Measurements from ENCODE around the gene ATP13A3.

The ATP13A3 gene

DNA sequence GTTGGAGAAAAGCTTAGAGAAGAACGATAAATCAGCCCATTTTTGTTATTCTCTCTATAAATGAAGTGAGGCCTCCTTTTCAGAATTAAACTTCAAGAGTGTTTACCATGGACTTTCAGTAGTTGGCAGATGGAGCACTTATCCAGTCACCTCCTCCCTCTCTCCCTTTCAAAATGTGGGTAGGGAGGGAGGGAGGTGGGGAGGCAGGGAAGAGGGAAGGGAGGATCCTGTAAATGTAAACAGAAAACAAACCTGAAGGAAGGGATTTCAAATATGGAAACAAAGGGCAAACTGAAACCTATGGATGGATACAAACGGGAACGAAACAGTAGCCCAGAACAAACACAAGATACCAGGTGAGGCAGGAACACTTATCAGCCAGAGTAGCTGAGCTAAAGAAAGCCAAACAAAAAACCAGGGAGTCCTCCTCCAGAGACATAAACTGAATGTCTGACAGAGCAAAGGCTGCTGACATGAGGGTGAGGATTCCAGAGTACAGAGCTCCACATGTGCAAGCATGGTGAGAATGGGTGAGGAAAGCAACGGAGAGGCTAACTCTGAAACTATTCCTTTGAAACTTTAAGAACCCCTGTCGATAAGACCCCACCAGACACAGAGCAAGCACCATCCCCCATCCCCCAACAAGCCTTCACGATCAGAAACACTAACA, 46.8 kb downstream of the ATP13A3 start:
- no peak for ATAC-seq

DNA sequence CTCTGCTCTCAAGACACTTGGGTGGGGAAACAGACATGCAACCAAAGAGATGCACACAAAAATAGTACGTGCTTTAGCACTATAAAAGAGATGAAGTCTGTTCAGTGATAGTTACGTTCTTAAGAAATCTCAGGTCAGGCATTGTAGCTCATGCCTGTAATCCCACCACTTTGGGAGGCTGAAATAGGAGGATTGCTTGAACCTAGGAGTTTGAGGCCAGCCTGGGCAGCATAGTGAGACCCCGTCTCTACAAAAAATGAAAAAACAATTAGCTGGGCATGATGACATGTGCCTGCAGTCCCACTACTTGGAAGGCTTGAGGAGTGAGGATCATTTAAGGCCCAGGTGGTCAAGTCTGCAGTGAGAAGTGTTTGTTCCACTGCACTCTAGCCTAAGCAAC, 52.3 kb downstream of the ATP13A3 start:
- no peak for ATAC-seq

DNA sequence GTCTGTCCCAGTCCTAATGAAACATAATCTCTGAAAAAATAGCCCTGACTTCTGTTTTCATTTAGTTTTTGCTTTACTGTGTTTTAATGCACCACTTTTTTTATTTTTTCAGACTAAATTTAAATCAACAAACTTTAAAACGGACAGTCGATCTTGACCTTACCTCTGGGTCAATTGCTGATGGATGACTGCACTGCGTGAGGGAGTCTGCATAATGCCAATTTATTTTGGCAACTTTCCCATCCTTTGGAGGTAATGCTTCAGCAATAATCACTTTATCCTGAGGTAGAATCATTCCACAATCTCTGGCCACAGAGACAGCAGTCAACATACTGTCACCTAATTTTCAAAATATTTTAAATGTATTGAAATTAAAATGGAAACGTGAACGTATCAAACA, 55.2 kb downstream of the ATP13A3 start:
- ATAC-seq: no peak

DNA sequence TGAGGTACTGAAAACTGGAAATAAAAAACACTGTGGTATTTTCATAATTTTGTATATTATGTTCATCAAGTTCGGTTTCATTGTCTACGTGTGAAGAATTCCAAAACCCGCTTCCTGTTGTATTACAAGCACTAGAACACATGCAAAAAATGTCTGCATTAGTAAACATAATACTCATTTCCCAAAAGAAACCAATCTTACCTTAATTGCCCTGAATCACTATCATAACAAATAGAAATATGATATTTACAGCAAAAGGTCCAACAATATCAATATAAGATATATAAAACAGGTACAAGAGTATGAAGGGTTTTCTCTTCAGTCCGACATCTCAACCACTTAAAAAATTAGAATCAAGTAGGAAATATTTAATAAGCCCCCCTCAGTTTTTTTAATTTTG, 61.4 kb downstream of the ATP13A3 start:
- ATAC-seq: no peak

DNA sequence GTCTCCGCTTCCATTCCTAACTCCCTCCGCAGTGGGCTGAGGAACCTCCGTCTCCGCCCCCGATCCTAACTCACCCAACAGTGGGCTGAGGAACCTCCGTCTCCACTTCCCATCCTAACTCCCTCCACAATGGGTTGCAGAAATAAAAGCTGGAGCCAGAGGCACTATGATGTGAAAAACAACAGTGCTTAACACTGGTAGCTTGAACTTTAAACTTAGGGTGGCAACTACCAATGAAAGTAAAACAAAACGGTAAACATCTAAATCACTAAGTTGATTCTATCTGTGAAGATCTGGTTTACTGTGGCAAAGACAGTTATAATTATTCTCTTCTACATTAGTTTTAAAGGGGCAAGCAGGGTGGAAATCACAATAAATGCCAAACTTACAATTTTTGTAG, 61.8 kb downstream of the ATP13A3 start:
- ATAC-seq: no peak

DNA sequence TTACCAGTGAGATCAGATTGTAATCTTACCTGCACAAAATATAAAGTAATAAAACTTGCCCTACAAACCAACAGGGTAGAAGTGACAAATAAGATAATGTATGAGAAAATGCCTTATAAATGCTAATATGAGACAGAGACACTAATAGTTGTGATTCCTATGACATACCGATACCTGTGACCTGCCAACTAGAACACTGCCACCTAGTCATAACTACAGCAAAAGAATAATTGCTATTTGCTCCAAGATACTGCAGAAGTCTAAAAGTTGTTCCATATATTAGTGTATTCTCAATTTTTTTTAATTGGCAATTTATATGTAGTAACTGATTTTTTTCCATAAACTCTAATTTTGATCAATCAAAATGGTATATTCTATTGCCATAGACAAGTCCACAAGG, 62.4 kb downstream of the ATP13A3 start:
- no peak for ATAC-seq

DNA sequence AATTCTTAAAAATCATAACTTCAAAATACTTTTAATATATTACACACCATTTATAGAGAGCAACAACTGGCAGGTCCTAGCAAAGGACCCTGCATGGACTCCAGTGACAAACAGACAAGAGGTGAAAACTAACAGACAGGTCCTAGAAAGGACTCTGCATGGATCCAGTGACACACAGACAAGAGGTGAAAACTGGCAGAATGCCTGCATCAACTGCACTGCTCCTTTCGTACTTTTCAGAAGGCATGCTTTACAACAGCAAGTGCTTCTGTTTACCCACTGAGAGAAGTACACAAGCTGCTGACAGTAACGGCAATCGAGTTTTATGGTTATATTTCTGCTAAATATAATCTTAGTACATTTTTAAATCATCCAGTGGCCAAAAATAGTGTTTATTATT, 63.5 kb downstream of the ATP13A3 start:
- no peak for ATAC-seq

DNA sequence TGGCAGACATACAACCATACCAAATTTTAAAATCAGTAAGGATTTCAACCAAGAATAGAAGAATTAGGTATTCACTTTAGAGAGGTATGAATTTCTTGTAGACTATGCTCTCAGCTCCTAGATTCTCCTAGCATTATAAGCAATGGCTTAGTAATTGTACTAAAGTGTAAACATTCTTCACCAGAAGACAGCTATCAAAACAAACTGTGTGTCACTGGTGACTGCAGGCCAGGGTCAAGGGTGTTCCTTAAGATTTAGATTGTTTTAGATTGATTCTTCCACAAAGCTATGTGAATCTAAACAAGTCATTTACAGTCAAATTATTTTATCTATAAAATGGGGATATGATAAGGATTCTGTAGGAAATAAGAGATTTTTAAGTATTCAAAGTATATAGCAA, 64.6 kb downstream of the ATP13A3 start:
- no peak for ATAC-seq

DNA sequence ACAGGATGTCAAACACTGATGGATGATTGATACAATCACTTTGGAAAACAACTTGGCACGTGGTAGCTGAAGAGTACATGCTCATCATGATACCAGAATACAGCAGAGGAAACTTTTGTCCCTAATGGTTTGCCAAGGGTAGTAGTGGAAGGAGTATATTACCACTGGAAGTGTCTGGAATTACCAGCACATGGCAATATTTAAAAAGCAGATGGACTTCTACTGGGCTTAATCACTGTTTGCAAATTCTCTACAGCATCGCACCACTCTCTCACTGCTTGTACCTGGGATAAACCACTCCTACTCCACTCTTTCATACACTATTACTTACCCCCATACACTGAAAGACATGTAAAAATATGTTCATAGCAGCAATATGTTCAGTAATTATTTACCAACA, 68.1 kb downstream of the ATP13A3 start:
- ATAC-seq: no peak

DNA sequence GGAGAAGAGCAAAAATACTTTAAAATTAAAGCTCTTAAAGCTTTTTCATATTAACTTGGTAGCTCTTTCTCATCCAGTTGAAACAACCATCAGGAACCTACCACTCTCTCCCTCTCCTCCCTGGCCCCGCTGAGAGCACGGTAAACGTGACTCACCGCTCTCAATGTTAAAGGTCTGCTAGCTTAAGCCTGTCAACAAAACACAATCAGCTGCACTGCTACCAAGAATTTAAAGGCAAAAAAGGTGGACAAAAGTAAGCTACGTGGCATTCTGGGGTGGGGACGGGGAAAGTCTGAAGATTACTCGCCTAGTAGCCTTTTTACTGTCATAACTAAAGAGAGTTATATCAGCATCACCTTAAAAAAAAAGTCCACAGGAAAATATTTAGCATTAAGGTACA, 79.4 kb downstream of the ATP13A3 start:
- ATAC-seq: peak in 1 of 2 donors; percentile 41

DNA sequence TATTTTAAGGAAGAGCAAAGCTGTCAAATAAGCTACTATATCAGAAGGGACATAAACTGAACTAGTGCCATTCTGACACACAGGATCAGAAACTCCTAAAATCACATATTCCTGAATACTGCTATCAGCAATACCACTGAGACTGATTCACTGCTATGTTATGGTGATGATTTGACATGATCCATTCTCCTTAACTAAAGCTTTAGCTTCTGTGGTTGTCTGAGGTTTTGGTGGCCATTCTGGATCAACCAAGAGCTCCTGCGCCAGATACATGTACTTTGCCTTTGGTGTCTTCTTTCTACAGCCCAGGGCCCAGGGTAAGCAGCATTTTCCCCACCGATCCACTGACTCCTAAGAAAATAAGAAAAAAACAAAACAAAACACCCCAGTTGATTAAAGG, 81.0 kb downstream of the ATP13A3 start:
- ATAC-seq: no peak

DNA sequence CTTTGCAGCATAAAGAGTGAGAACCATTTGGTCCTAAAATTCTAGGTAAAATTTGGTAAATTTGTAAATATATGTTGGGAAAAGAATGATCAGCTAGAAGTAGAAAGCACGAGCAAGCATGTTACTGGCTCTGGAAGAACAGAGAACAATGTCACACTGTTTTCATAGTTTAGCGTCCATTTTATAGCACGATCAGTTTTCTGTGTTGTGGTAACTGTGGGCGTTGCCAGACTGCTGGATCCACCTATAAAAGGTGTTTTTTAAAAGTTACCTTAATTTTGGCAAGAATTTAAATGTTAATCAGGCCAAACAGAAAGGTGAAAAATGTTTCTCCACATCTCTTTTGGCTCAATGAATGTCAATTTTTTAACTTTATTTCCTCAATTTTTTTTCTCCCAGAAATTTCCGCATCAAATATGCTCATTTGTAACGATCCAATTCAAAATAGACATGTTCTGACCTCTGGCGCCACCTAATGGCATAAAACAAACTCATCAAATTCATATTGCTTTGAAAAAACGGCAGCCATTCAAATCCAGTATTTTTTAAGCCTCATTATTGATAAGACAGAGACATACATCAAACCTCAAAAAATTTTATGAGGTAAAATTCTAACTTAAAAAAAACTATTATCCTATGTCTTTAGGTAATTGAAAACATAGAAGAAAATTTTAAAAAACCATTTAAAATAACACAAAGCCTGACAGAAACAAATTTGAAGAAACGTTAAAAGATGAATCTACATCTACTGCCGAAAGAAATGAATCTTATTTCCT, 82.2 kb downstream of the ATP13A3 start:
- no peak for ATAC-seq

DNA sequence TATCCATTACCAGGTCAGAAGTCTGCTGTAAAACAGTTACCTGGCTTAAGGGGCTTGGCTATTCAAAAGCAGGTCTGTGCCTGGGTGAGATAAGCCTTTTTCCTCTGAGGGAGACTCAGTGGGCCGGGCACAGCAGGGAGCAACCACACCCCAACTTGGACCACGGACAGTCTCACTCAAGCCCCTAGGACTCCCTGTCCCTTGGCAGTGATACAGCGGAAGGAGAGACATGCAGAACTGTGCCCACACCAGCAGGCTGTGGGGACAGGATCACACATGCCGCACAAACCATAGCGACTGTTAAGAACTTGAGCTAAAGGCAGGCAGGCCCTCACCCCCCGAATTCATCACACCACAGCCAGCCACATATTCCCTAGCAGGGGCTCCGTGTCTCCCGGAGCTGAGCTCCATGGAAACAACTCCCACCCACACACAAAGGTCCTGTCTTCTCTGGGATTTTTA, 84.9 kb downstream of the ATP13A3 start:
- ATAC-seq: no peak

DNA sequence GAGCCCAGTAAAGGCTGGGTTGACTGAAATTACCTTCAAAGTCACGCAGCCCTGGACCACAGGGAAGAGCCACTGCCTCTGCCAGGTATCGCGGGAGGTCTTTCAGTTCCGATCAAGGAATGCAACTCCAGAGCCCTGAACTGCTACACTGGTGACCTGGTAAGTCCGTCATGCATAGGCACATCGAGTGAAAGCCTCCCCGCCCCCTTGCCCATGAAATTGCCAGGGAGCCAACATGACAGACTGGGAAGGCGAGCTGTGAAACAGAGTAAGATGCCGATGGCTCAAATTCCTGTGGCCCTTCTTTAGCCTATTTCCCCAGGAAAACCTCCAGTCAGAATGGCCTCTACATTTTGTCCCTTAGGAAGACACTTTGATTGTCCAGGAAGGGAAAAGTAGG, 85.5 kb downstream of the ATP13A3 start:
- ATAC-seq: no peak

DNA sequence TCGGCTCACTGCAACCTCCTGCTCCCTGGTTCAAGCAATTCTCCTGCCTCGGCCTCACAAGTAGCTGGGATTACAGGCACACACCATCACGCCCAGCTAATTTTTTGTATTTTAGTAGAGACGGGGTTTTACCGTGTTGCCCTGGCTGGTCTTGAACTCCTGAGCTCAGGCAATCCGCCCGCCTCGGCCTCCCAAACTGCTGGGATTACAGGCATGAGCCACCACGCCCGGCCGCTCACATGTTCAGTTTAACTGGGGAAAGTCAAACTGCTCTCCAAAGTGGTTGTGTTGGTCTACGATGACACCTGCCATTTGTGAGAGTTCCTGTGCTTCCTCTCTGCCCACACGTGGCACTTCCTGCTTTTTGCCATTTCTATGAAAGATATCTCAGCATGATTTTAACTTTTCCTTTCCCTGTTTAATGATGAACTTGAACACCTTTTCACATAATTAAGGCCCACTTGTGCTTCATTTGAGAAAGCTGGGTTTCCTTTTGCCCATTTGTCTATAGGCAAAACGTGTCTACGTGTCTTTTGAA, 86.9 kb downstream of the ATP13A3 start:
- no peak for ATAC-seq

DNA sequence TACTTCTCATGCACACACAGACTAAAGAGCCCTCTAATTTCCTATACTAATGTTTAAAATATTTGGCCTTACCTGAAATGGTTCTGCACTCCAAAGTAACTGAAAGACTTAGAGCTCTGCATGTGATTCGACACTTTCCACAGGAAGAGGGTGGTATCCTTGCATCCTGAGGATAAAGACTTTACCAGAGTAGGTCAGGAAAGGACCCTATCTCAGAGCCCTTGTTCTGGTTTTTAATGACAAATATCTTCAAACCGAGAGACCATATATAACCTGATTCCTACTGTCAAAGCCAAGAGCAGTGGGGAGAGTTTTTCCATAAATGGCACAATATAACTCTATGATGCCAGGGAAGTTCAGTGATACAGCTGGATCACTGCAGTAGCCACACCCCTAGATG, 87.6 kb downstream of the ATP13A3 start, which contains the start of gene GP5:
Gene GP5 (minus strand): TSS at position 101 of the 400 bp plus-strand sequence. CDS start 984 bp downstream, outside the sequence.
- no peak for ATAC-seq

DNA sequence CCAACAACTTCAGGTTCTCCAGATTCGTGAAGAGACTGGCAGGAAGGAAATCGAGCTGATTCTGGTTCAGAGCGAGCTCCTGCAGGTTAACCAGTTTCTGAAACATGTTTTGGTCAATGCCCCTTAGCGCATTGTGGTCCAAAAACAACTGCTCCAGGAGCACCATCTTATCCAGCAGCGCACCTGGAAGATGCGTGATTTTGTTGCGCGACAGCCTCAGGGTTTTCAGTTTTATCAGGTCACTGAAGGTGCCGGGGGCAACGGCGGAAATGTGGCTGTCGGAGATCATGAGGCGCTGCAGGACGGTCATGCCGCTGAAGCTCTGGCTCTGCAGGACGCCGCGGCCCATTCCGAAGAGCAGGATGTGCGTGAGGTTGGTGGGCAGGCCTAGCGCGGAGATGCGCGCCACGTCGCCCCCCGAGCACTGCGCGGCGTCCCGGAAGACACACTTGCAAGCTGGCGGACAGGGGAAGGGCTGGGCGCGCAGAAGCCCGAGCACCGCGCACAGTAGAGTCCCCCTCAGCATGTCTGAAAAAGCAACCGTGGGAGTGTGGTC, 89.0 kb downstream of the ATP13A3 start:
- ATAC-seq: peak; percentile 39 to 42

DNA sequence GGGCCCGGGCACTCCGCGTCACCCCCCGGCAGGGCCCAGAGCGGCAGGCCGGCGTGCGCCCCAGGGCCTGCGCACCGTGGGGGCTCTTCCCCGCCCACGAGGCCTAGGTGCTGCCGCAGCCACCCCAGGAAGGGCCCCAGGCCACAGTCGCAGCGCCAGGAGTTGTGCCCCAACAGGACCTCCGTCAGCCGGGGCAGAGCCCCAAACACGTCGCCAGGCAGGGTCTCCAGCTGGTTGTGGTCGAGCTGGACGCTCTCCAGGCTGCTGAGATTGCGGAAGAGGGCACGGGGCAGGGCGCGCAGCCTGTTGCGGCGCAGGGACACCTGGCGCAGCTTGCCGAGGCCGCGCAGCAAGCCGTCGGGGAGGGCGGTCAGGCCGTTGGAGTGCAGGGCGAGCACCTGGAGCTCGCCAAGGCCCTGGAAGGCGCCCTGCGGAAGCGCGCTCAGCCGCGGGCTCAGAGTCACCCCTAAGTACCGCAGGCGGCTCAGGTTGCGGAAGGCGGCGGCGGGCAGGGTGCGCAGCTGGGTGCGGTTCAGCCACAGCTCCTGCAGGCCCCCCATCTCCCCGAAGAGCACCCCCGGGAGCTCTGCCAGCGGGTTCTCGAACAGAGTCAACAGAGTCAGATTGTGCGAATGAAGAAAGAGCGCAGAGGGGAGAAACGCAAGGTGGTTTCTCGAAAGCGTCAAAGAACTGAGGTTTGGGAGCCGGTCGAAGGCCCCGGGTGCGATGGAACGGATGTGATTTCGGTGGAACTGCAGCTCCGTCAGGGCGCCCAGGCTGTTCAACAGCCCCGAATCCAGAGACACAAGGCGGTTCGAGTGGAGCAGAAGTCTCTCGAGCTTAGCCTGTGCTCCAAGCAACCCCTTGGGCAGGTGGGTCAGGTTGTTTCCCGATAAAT, 89.7 kb downstream of the ATP13A3 start:
- ATAC-seq: peak; percentile 24 to 47

DNA sequence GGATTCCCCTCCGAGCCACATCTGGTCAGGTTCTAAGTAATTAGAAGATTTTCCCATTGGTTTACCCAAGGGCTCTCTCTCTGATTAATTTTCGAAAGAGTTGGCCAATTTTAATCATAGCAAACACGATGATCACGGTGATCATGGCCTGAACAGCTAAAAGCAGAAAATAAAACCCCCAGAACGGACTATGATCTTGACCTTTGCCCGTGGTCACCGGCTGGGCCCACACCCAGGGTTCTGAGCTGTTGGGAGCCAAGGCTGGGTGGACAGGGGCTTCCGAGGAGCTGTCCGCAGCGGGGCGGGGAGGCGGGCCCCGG, 90.3 kb downstream of the ATP13A3 start:
- no peak for ATAC-seq

DNA sequence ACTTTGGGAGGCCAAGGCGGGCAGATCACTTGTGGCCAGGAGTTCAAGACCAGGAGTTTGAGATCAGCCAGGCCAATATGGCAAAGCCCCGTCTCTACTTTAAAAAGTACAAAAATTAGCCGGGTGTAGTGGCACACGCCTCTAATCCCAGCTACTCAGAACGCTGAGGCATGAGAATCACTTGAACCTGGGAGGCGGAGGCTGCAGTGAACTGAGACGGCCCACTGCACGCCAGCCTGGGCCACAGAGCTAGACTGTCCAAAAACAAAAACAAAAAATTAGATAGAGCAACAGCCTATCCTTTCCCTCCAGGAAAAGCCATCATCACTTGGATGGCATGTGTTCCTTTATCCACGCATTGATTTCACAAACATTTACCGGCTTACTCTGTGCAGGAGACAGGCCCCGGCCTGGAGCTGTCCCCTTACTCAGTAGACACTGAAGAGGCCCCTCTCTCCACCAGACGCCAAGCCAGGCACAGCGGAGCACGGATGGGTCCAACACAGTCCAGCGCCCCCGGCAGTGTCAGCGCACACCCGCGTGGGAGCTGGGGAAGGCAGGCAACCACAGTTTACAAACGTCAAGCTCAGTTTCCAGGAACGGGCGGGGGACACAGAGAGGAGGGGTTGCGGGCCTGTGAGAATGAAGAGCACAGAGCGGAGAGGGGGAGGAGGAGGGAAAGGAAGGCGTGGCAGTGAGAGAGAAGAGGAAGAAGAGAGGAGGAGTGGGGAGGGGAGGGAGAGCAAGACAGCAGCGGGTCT, 90.8 kb downstream of the ATP13A3 start:
- ATAC-seq: peak; percentile 39 to 44

DNA sequence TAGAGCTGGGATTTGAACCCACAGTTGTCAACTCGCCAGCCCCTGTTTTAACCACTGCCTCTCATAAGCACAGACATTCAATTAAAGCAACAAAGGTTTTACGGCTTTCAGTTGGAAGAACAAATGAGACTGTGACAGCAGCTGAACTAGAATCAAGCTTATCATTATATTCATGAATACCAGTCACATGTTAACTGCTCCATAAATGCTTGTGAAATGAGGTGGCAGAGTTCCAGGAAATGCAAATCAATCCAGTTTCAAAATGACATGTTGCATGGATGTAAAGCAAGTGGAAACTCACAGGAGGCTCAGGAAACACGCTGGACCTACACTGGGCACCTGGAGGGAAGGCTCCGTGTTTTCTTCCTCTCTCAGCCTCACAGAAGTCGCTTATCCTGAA, 91.6 kb downstream of the ATP13A3 start:
- no peak for ATAC-seq

DNA sequence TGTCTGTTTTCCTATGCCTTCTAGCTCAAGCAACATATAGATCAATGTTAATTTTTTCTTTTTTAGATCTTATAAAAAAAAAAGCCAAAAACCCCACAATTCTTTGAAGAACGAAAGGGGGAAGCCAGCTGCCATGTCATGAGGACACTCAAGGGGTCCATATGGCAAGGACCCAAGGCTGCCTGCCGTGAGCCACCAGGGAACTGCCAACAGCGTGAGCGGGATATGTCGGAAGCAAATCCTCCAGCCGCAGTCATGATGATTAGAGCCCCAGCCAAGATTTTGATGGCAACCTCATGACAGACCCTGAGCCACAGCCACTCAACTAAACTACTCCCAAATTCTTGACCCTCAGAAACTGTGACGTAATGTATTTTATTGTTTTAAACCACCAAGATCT, 94.2 kb downstream of the ATP13A3 start:
- no peak for ATAC-seq

Data from activated CD4-positive, CD25-positive, alpha-beta regulatory T cell treated with anti-CD3 and anti-CD28 coated beads, Interleukin-2, amount 50 U/mL, for 24 hours (primary cell).